ENCODE measurements around the gene CMIP.

- TF ChIP-seq CTCF (conservative IDR thresholded peaks at IDR 0.05; ENCODE audit: low read length) (no peak), EZH2phosphoT487 (IDR thresholded peaks at IDR 0.05; ENCODE audit: borderline replicate concordance) (no peak)
Observed at GRCh38 chr16:81717662-81718189, 273.1 kb downstream of the CMIP start.

Data from Loucy (cell line).